NOMO-1 treated with DMSO at 0.1 percent for 48 hours (cell line): Measurements from ENCODE around the gene DBH.
A peak's percentile ranks its signal among the peaks of the same experiment; 100 is the strongest.

Experiments used
- DNase-seq: peaks from one replicate; lab custom pipeline; 2025; ENCODE audit not compliant: unreplicated experiment; lab: John Stamatoyannopoulos, UW

DBH gene

DNA sequence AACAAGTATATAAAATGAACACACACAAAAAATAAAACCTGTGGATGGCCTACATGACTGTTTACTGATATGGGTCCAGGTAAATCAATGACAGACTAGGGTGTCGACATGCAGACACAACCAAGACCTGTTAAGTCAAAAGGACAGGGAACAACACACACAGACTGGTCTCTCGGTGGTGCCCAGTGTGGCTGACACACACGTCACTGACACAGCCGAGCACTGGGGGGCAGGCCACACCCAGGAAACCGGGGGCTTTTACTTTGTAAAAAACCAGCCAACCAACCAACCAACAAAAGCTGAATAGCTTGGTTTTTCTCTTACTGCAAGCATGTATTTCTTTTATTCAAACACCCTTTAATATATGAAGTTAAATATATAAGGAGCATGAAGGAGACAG is 31.9 kb upstream of the DBH start:
- DNase-seq = no peak

DNA sequence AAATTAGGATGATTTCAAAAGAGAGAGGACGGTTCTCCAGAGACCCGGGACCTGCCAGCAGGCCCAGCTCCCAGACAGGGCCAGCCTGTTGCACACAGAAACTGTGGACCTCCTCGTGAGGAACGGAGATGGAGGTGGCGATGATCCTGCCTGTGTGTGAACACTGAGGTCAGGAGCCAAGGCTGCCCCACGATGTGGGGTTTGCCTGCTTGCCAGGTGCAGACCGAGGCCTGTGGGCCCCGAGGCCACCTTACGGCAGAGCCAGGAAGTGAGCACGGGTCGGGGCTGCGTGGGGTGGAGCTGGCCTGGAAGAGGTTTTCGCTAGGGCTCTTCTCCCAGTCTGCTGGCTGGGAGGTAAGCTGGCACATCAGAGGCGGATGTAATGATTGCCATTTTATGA is 31.3 kb upstream of the DBH start:
- no peak for DNase-seq

DNA sequence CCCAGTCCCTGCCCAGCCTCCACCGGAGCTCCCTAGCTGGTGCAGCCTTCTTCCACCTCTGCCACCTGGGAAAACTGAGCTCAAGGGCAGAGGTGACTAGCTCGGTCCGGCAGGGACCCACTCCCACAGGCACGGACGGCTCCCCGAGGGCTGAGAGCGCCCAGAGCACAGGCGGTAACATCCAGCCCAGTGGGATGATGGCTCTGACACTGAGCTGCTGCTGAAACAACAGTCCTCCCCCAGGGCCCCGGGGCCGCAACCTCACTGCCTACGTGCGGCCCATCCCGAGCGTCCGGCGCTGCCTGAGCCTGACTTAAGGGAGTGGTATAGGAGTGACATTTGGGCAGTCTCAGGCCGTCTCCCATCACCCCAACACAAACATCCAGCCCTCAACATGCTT is 30.7 kb upstream of the DBH start:
- DNase-seq = no peak

- no peak for DNase-seq
Measured at GRCh38 chr9:133605856-133606707, 30.1 kb upstream of the DBH start.

DNA sequence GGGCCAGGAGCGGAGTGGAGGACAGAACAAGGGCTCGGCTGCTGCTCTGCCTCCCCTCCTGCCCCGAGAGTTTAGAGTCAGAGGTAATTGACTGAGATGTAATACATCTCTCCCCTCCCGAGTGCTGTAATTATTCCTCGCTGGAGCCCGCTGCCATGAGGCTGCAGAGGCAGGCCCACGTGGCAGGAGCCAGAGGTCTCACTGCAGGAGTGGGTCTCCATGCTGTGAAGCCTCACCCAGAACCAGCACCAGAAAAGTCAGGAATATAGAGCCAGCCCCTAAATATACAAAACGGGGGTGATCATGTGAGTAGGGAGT is 29.5 kb upstream of the DBH start:
- DNase-seq = no peak

DNA sequence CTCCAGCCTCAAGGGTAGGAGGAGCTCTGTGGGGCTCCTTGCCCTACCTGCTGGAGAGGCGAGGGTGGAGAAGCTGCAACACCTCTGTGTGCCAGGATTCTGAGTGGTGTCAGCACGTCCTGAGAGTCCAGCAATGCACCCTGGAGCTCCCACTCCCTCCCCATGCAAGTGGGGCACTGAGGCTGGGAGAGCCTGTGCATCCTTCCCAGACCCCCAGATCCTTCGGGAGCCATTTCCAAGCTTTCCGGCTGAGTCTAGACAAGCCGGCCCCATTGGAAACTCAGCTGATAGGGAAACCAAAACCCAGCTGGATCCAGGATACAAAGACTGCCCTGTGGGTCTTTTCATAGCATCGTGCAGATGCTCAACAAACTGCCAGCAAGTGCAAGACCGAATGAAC is 28.8 kb upstream of the DBH start:
- DNase-seq = no peak

DNA sequence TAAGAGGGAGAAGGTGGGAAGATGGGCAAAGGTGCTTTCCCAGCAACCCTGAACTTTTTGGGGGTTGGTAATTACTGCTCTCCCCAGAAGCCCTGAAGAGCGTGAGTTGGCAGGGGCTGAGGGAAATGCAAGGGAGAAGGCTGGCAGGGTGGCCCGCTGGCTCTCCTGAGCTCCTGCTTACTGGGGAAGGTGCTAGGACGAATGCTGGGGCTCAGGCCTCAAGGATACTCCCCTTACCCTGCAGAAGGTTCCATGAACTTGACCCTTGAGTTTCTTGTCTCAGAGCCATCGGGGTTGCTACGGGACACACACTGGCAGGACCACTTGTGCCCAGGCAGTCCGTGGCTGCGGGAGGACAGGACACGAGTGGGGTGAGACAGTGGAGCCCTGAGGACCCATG is 28.2 kb upstream of the DBH start:
- DNase-seq = no peak

- no peak for DNase-seq
Measured at GRCh38 chr9:133608382-133608781, 27.8 kb upstream of the DBH start.

DNA sequence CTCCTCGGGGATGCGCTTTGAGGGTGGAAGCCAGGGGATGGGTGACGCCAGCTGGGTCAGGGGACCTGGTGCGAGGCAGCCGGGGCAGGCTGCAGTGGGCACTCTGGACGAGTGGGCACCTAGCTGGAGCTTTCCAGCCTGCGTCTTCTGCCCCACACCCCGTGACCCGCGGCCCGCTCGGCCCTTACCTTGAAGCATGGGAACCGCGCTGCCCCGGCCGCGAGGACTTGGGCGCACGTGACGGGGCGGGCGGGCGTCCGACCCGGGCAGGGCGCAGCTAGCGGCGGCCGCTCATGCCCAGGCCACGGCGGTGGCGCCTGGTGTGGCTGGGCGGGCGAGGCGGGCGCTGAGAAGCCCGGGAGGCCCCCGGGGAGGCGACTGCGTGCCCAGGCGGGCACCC is 27.3 kb upstream of the DBH start:
- no peak for DNase-seq

- no peak for DNase-seq
Measured at GRCh38 chr9:133609311-133610098, 26.7 kb upstream of the DBH start, which contains the start of gene FAM163B. FAM163B (minus strand) TSS chr9:133609389; CDS start chr9:133580223, 29,166 bp downstream.

DNA sequence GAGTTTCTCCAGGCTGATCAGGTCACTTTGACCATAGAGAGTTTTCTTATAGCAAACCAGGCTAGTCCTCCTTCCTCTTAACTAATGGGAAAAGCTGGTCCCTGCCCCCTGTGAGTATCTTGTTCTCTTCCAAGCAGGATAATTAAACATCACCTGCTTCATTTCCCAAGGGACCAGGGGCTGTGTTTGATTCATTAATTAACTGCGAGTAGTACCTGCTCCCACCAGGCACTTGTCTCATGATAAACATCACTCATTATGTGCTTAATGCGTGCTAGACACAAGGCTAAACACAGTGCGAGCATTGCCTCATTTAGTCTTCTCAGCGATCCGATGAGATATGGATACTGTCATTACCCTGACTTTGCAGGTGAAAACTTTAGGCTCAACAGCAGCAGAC is 25.3 kb upstream of the DBH start:
- no peak for DNase-seq

- no peak for DNase-seq
Measured at GRCh38 chr9:133612051-133612450, 24.1 kb upstream of the DBH start.

DNA sequence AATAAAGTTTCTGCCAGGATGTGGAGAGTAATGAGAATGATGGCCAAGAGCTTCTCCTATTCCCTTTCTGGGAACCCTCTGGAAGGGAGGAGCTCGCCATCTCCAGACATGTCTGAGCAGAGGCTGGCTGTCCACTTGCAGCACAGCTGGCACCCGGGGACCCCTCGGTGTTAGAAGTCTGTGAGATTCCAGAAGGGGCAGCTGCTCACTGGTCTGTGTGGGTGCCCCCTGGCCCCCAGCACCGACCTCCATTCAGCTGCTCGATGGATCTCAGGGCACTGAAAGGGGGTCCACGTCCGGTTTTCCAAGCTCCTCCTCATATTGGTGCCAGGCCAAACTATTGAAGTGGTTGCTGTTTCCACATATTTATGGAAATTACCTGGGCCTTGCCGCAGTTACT is 23.3 kb upstream of the DBH start:
- no peak for DNase-seq

- DNase-seq = no peak
Measured at GRCh38 chr9:133613432-133613831, 22.7 kb upstream of the DBH start.

DNA sequence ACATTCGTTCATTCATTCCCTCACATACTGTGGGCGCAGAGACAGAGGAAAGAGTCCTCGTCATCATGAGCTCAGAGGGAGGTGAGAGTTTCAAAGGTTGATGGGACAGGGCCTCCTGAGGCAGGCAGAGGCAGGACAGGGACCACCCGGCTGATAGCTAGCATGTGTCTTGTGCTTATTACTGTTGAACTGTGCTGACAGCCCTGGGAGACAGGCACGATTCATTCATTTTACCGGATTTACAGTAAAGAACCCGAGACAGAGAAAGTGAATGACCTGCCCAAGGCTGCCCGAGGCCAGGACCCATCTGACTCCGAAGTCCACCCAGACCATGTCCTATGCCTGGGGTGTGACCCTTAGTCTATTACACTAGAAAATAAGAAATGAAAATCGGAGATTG is 22.1 kb upstream of the DBH start:
- DNase-seq = no peak

DNA sequence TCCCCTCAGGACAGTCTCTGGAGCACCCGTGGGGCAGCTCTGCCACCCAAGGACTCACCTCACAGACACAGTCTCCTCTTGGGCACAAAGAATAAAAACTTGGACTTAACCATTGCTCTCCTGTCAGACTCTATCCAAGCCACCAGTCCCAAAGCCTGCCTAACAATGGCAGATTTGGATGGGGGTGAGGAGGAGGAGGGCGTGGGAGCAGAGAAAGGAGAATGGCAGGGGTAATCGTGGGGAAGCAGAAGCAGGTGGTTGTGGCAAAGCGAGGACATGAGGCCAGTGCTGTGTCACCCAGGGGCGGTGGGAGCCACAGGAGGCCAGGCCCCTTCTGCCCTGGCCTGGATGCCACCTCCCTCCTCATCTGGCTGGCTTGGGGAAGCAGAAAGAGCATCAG is 21.5 kb upstream of the DBH start:
- no peak for DNase-seq

GRCh38 chr9:133615186-133615585 is 21.0 kb upstream of the DBH start:
- DNase-seq = no peak

DNA sequence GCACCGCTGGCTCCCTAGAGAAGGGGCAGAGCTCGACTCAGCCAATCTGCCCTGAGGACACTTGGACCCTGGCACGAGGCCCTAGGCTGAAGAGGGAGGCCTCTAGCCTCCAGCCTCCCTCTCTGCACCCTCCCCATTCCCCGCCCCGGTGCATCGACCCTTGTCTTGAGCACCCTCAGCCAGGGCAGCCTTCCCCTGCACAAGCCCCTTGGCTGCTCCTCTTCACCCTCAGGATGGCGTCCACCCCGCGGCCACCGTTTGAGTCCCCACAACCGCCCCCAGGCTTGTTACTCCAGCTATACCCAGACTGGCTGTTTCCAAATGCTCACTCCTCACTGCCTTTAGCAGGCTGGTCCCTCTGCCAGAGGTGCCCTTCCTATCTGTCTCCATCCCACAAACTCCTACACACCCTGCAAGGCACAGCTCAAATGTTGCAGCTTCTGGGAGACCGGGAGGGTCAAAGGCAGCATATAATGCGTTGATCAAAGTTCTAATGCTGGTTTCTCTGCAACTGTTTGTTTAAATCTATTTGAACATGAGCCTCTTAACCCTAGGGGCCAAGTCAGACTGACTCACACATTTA is 20.5 kb upstream of the DBH start:
- no peak for DNase-seq

GRCh38 chr9:133616643-133617405 is 19.3 kb upstream of the DBH start:
- no peak for DNase-seq

DNA sequence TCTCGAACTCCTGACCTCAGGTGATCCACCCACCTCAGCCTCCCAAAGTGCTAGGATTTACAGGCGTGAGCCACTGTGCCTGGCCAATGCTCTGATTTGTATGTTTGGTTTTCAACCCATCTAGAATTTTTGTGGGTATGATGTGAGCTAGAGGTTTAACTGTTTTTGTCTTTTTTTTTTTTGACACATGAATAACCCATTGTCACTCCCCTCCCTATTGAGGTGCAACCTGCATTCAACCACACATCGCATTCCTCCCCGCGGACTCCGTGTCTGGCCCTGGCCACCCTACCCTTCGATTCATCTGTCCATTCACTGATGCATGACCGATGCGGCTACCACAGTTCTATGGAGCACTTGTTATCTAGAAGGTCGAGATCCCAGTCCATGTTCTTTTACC is 17.4 kb upstream of the DBH start:
- DNase-seq = no peak

DNA sequence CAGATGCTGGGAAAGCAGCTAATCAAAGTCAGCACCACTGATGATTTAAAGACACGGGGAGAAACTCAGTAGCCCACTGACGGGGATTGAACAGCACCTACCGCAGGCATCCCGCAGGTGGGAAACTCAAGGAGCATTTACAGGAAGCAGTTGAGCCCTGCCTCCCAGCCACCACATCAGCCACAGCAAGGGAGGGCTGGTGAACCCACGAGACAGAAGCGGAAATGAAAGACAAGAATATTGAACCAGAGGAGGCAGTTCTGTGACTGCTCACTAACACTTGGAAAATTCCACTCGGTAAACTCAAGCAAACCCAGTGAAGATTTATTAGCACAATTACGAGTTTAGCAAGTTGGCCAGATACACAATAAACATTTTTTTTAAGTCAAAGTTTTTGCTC is 16.4 kb upstream of the DBH start:
- peak; percentile 78 for DNase-seq
